DOHH2 (cell line): Measurements from ENCODE around the gene NPBWR2.

ENCODE experiments used
- CTCF ChIP-seq: fragments of 200-600 bp; sonication (generic); IDR thresholded peaks from one replicate; pipeline ENCODE4 v1.5.1; 2014; ENCODE audit warnings: antibody characterized with exemption, mild to moderate bottlenecking, low read depth, low read length; ENCODE audit not compliant: poor library complexity, severe bottlenecking
- EZH2phosphoT487 ChIP-seq: fragments of 200-600 bp; sonication (generic); IDR thresholded peaks from 2 replicates; pipeline ENCODE4 v1.6.1; 2017; ENCODE audit warnings: borderline replicate concordance, mild to moderate bottlenecking, antibody characterized with exemption, low read length, moderate library complexity, mixed read lengths

- TF ChIP-seq EZH2phosphoT487 (no peak), CTCF (no peak)
These were observed 6.0 kb upstream of the NPBWR2 start for GRCh38 chr20:64113444-64113775.
